GM19395 (cell line): Measurements from ENCODE around the gene CT47C1.
A peak's percentile ranks its signal among the peaks of the same experiment; 100 is the strongest.

ENCODE experiments used
- ATAC-seq: cut with Tn5 transposase; IDR thresholded peaks from one replicate; pipeline ENCODE4 v1.9.1; 2021; ENCODE audit warnings: mild to moderate bottlenecking, moderate library complexity; ENCODE audit not compliant: unreplicated experiment

CT47C1 gene

DNA sequence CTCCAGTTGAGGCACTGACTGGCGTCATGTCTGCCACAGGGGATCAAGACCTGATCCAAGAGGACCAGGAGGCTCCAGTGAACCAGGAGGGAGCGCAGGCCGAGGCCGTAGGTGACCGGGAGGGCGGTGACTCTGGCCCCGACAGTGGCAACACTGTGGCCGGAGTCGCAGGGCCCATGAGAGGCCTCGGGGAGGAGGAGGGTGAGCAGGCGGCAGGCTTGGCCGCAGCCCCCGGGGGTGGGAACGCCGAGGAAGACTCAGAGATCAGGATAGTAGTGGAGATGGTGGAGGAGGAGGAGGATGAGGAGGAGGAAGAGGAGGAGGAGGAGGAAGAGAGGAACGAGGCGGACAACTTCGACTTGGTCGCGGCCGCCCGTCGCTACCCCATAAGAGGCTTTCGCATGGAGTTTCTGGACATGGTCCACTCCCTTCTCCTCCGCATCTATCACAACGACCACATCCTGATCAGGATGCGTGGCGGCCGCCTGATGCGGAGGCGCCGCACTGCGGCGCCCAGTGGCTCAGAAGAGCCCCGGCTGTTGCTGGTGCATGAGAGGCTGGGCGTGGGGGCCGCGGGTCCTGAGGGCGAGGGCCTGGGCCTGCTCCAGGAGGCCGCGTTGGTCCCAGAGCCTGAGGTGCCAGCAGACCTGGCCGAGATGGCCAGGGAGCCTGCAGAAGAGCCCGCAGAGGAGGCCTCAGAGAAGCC lies 560 bp downstream of the CT47C1 start:
- no peak for ATAC-seq

DNA sequence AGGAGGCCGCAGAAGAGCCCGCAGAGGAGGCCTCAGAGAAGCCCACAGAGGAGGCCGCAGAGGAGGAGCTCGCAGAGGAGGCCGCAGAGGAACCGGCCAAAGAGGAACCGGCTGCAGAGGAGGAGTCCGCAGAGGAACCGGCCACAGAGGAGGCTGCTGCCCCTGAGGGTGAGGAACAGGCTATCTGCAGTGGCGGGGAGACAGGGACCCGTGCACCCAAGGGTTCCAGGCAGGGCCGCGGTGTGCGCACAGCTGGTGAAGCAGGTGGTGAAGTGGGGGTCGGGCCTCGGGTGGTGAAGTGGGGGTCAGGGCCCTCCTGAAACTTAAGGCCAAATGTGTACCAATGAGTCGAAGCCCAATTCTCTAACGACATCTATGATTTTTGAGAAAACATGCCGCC lies 1.1 kb downstream of the CT47C1 start:
- no peak for ATAC-seq

DNA sequence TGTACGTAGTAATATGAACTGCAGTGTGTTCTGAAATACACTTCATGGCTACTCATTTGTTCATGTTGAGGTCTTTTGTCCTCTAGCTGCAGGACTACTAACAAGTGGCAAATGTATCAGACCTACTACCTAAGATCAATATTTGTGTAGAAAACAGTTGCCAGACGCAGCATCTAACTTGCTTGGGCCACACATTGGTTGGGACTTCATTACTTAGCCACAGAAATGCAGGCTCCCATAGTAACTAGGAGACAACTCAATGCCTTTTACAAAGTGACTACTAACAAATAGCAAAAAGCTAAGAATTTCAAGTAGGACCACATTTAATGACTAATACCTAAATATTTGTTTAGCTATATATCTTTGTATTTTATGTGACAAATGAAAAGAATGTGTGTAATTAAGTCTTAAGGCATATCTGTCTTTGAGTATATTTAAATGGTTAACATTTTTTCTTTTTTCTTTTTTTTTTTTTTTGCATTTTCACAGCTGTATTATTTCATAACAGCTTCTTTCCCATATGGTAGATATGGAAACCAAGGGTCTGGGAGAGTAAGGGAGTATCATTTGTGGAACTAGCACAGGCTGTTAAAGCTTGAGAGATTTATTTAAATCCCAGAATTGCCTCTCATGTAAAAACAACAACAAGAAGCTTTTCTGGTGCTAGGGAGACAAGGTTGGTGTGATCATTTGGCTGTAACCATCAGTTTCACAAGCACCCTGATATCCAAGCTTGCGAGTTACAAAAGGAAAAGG lies 2.7 kb downstream of the CT47C1 start:
- no peak for ATAC-seq

DNA sequence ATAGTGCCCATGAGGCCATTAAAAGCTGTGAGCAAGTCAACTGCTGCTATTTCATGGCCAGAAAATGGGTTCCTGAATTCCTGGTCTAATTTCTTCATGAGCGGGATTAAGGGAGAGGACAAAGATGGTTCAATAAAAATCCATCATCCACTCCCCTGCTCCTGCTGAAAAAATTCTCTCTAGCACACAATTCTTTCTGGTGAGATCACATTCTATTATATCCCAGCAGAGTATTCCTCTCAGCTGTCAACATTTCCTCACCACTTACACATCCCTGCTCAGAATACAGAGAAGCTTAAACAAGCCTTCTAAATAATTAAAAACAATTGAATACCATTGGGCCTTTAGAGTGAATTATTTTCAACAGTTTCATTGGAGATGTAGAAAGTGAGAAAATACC lies 9.5 kb downstream of the CT47C1 start:
- ATAC-seq, result no peak

DNA sequence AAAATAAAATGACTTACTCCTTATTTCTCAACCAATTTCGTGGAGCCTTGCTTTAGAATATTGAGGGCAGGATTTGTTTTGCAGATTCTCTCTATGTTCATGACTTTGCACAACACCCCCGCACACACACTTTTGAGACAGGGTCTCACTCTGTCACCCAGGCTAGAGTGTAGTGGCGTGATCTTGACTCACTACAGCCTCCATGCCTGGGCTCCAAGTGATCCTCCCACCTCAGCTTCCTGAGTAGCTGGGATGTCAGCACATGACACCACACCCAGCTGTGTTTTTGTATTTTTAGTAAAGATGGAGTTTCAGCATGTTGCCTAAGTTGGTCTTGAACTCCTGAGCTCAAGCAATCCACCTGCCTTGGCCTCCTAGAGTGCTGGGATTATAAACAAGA lies 12.0 kb downstream of the CT47C1 start:
- ATAC-seq, result no peak

DNA sequence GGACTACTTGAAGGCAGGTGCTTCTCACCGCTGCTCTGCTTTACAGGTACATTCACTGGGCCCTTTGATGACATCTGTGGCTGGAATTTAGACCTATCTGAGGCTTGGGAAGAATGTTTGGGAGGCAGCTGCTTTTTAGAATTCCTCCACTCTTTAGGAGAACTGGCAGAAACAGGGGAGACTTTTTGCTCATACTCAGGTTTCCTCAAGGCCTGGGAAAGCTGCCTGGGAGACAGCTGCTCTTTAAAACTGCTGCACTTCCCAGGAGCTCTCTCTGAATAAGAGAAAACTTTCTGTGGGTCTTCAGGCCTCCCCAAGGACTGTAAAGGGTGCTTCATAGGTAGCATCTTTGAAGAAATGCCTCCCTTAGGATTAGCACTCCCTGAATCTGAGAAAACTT lies 14.3 kb downstream of the CT47C1 start:
- no peak for ATAC-seq

DNA sequence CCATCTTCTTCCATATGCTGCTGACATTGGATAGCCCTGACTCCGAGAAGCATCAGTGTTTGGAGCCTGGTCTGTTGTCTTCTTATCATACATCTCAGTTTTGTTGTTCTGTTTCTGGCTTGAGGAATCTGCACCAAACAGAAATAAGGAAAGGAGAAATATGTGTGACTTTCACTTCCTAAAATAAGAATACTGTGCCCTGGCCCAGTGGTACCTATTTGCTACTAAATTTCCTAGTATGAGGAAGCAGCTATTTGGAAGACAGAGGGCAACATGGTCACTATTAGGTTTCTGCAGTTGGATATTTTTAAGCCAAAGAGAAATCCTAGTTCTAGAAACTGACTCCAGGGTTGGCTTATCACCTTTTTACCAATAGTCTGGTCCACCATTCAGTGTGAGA lies 16.8 kb downstream of the CT47C1 start:
- no peak for ATAC-seq

DNA sequence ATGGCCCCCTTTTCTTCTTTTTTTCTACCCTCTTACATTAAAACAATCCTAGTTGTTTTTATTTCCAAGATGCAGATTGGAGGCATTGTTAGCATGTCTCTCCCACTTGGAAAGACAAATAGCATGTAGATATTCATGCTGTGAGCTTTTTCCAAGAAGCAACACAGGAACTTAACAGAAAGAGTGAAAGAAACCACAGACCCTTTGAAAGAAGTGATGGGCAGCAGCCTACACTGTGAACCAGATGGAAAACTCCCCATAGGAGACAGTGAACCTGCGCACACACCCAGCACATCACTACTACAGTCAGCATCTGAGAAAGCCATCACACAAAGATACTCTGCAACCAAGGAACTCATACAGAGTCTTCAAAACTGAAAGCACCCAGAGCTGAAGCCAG lies 17.8 kb downstream of the CT47C1 start:
- no peak for ATAC-seq

DNA sequence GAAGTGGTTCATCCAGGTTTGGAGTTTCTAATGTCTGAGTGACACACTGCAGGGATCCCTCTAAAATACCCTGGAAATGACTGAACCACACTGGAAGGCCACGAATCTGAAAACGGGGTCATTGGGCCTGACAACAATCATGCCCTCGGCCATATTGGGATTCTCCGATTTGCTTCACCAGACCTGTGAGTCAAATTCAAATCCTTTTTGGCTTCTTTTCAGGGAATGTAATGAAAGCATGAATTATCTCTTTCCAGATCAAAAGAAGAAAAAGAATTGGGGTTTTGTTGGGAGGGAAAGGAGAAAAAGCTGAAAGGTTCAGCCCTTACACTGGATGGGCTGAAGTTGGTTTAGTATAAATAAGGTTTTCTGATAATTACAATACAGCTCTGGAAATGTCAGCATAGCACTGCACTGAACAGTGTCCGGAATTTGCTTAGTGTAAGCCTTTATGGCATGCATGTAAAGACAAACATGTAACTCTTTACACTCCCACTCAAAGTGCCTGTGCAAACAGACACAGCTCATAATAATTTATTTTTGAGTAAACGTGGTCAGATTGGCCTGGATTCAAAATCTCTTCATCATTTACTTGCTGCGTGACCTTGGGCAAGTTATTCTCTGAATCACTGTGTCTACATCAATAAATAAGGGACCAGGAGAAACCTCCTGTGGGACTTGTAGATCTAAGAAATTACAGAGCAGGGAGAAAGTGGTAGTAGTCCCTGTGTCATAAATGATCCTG lies 21.4 kb downstream of the CT47C1 start:
- no peak for ATAC-seq

DNA sequence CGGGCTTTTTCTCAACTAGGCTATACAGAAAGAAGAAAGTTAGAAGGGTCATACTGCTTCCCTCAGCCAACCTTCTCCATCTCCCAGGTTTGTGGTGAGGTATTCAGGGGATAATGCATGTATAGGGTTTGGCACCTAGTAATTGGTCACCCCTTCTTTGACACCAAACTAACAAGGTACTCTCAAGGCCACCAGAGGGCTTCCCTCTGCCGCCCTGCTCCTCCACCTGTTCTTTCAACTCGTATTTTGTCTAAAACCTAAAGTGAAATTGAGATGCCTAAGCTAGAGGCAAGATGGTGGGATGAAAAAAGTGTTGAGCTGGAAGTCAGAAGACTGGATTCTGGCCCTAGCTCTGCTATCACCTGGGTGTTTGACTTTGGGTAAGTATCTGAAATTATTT lies 22.0 kb downstream of the CT47C1 start:
- ATAC-seq, result no peak

DNA sequence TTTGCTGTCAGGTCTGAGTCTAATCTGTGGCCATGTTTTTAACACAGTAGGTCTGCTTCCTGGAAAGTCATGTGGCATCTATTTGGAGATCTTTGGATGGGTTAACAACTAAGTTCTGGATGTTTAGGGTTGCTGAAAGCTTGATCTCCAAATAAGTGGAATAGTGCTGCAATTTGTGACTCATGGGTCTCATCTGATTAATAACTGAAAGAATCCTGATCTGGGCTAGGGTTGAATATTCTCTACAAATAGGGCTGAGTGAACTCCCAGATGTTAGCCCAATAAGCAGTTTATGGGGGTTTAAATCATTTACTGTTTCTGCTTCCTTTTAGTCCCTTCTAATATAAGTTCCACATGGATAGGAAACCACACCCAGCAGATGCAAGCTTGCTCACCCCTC lies 23.1 kb downstream of the CT47C1 start:
- no peak for ATAC-seq

DNA sequence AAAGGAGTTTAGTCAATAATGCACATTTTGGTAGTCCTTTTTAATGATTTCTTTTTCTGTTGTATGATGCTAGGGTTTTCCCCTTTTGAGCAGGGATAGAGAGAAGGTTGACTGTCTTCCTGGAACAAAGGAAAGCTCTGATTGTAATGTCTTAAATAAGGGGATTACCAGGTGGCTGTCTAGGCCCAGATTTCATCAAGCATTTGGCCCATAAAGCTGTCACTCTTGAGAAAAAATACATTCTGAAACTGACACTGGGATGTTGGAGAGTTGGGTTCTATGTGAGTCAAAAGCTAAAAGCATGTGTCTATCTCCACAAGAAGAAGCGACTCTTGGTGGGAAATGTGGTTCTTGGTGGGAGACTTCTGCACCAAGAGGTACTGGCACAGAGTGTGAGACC lies 28.4 kb downstream of the CT47C1 start:
- ATAC-seq, result no peak

DNA sequence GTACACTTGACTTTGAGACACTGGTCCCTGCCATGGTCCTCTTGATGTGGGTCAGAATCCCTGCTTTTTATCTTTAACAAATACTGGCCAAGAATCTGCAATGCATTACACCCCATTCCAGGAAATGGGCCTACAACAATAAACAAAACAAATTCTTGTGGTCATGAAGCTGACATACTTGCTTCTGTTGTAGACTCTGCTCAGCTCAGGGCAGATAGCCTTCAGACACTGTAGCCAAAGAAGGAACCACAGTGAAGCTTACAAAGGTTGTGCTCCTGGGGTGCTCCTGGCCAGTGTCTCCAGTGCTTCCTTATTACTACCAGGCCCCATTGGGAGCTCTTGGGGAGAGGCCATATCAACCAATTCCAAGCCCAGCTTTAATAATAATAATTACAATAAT lies 33.0 kb downstream of the CT47C1 start:
- no peak for ATAC-seq

DNA sequence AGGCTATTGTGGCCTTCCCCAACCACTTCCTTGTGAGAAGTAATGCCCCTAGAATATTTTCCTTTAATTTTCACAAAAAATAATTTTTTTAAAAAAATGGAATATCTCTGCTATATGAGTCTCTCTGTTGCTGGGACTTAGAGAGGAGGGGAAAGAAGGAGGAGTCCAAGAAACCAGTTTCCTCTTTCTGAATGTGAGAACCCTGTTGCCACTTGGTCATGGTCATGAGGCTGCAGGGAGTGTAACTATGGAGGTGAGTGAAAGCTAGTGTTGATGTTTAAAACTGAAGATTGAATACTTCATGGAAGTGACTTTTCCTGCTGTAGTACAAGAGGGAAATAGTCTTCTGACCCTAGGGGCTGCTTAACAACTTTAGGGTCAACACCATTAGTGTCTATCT lies 34.4 kb downstream of the CT47C1 start:
- ATAC-seq, result no peak

DNA sequence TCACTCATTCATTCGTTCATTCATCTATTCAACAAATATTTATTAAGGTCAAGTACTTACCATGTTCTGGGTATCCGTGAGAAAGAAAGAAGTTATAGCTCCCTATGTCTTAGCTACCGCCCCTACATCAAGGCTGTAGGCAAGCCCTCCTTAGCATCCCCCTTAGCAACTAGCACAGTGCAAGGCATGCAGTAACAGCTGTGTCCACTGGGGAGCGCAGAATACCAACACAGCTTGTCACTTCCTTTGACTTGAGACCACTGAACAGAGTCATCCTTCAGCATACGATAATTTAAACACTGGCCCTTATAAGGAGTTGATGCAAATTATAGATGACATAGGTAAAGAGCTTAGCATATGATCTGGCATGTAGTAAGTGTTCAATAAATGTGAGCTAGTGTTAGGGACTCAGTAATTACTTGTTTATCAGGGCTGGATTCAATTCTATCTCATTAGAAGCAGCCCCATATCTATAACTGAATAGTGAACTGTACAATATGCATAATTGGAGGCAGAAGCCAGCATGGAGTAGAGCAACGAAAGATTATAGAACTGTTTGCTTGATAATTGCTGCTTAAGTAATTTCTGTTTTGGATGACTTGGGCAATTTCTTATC lies 46.1 kb downstream of the CT47C1 start:
- ATAC-seq, result peak; percentile 81

DNA sequence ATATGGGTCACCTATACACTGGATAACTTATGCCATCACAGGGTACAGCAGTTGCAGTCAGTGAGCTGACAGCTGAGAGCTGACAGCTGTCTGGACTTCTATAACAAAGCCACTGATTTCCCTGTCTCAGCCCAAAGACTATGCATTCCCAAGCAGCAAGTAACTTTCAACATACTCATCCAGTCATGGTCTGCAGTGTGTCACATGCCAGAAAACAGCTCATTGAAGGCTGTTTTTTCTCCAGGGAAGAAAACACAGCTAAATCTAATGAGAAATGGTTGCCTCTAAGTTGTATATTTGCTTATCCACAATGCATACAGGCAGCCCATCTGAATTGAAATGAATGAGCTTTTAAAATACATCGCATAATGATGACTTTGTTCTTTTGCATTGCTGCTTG lies 48.5 kb downstream of the CT47C1 start:
- ATAC-seq, result no peak
